GM10266 (cell line): ENCODE measurements around the gene POLG2.
"Not testable (repeated sequence)": the region's sequence is repeated elsewhere in the genome, so short reads cannot be mapped to it uniquely, and the experiment has no call there.

Source experiments
- DNase-seq: peaks from one replicate; pipeline ENCODE4 v3.0.0; 2012; ENCODE audit errors: extremely low spot score
- CTCF ChIP-seq: IDR thresholded peaks from 2 replicates; pipeline ENCODE4 v1.5.1; 2012; ENCODE audit warnings: mild to moderate bottlenecking, low read depth; ENCODE audit not compliant: control insufficient read depth, insufficient read depth; ENCODE audit errors: missing control alignments

Gene POLG2

GRCh38 chr17:64488301-64488700 lies 8.6 kb downstream of the POLG2 start:
- DNase-seq: no peak
- no peak for TF ChIP-seq CTCF

- no peak for TF ChIP-seq CTCF
- no peak for DNase-seq
Measured at GRCh38 chr17:64484380-64484779, 12.5 kb downstream of the POLG2 start.

GRCh38 chr17:64480951-64481350 lies 15.9 kb downstream of the POLG2 start:
- DNase-seq: no peak
- TF ChIP-seq CTCF: no peak

GRCh38 chr17:64477849-64478248 lies 19.0 kb downstream of the POLG2 start:
- TF ChIP-seq CTCF: no peak
- no peak for DNase-seq

GRCh38 chr17:64472564-64472963 lies 24.3 kb downstream of the POLG2 start:
- no peak for DNase-seq
- TF ChIP-seq CTCF: no peak

GRCh38 chr17:64471440-64471839 lies 25.4 kb downstream of the POLG2 start:
- no peak for TF ChIP-seq CTCF
- no peak for DNase-seq

- no peak for TF ChIP-seq CTCF
- DNase-seq: no peak
Measured at GRCh38 chr17:64470625-64471024, 26.2 kb downstream of the POLG2 start.

- not testable (repeated sequence) for DNase-seq
Measured at GRCh38 chr17:64466834-64467233, 30.0 kb downstream of the POLG2 start.
